GM23248 (cell line): ENCODE measurements around the gene GGTA1.

Source experiments
- EZH2 ChIP-seq: fragments of 200-600 bp; sonication (generic); IDR thresholded peaks from 2 replicates; pipeline ENCODE4 v1.6.1; 2018; ENCODE audit warnings: antibody characterized with exemption, mild to moderate bottlenecking; ENCODE audit not compliant: insufficient read depth, poor library complexity, severe bottlenecking
- EZH2phosphoT487 ChIP-seq: fragments of 200-600 bp; sonication (generic); IDR thresholded peaks from 2 replicates; pipeline ENCODE4 v1.6.1; 2018; ENCODE audit warnings: antibody characterized with exemption, moderate library complexity, mild to moderate bottlenecking, low read depth; ENCODE audit not compliant: insufficient read depth

DNA sequence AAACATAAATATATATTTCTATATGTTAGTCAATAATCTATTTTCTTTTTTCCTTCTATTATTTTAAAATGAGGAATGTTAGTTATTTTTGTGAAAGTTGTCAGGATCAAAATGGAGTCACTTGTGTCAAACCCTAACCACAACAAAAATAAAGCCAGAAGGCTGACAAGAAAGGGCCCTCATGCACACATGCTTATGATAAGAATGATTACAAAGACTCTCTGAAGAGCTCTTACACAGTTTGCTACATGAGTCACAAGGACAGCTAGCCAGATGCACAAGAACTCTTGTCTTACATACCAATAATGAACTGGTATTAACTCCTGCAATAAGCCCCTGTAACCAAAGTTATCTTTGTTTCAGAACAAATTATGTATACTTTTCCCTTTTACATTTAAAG lies 64.7 kb downstream of the GGTA1 start:
- TF ChIP-seq EZH2 (no peak), EZH2phosphoT487 (no peak)
